AG04450 (cell line): ENCODE results near the gene KREMEN2. TPM values are rescaled to one million over a fixed set of nuclear protein-coding genes. Genes with fewer than 3 reads are reported as not detected.

Experiments used
- CTCF ChIA-PET: fragments of 300-600, 350-600 bp; formaldehyde crosslinking; extraction: SDS; loops from one replicate; lab custom pipeline; 2022; ENCODE audit warnings: antibody characterized with exemption, inconsistent platforms; lab: Charles Lee
- POLR2A ChIA-PET: fragments of 350-600 bp; formaldehyde crosslinking; extraction: SDS; loops from one replicate; lab custom pipeline; 2021; ENCODE audit warnings: antibody characterized with exemption, inconsistent platforms; lab: Yijun Ruan, JAX
- DNase-seq: peaks from one replicate; pipeline ENCODE4 v3.0.0-alpha.2; 2011; ENCODE audit warnings: low read depth, low spot score
- H3K27ac ChIP-seq: one replicate; pipeline ENCODE4 v1.5.1; 2012; ENCODE audit warnings: low read depth, low read length, control low read depth
- H3K27me3 ChIP-seq: one replicate; pipeline ENCODE4 v1.6.0; 2012; ENCODE audit warnings: low read length; ENCODE audit not compliant: control insufficient read depth, insufficient read depth
- H3K4me3 ChIP-seq: 2 replicates; pipeline ENCODE4 v1.5.1; 2011; ENCODE audit warnings: mild to moderate bottlenecking, low read depth, low read length, control low read depth
- H3K9me3 ChIP-seq: 2 replicates; pipeline ENCODE4 v1.5.1; 2012; ENCODE audit warnings: low read length; ENCODE audit not compliant: control insufficient read depth, insufficient read depth
- polyA plus RNA-seq: library from polyadenylated mRNA; depleted of rRNA; stranded (reverse); fragments of >200 nt; gene quantifications from 2 replicates; pipeline ENCODE4 v1.2.3, GENCODE V29; 2011
- TF ChIP-seq, protein P1 (sequence below): IDR thresholded peaks from 2 replicates; pipeline ENCODE4 v1.5.1; 2011; ENCODE audit warnings: low read depth, low read length, control low read depth, inconsistent platforms

The KREMEN2 gene
- polyA plus RNA-seq, 1 experiment = 0.04 TPM

DNA sequence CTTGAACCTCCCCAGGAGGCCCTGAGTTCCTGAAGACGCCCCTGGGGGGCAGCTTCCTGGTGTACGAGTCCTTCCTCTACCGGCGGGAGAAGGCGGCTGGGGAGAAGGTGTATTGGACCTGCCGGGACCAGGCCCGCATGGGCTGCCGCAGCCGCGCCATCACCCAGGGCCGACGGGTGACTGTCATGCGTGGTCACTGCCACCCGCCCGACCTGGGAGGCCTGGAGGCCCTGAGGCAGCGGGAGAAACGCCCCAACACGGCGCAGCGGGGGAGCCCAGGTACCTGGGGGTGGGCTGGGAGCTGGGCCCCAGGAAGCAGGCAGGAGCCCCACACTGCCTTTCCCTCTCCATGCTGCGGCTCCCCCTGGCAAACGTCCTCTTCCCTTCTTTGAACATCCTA is 30.4 kb upstream of the KREMEN2 start:
- POLR2A ChIA-PET = no interaction called here
- CTCF ChIA-PET = no interaction called here
- Histone ChIP-seq H3K4me3 (no peak overlapping the region), H3K9me3 (no peaks in the 10 kb centered on the region; the same call in 1 of the 2 replicates), H3K27me3 (no peaks in the 10 kb centered on the region), H3K27ac (no peak overlapping the region)
- TF ChIP-seq, protein P1, sequence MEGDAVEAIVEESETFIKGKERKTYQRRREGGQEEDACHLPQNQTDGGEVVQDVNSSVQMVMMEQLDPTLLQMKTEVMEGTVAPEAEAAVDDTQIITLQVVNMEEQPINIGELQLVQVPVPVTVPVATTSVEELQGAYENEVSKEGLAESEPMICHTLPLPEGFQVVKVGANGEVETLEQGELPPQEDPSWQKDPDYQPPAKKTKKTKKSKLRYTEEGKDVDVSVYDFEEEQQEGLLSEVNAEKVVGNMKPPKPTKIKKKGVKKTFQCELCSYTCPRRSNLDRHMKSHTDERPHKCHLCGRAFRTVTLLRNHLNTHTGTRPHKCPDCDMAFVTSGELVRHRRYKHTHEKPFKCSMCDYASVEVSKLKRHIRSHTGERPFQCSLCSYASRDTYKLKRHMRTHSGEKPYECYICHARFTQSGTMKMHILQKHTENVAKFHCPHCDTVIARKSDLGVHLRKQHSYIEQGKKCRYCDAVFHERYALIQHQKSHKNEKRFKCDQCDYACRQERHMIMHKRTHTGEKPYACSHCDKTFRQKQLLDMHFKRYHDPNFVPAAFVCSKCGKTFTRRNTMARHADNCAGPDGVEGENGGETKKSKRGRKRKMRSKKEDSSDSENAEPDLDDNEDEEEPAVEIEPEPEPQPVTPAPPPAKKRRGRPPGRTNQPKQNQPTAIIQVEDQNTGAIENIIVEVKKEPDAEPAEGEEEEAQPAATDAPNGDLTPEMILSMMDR = no peak
- no peak for DNase-seq

DNA sequence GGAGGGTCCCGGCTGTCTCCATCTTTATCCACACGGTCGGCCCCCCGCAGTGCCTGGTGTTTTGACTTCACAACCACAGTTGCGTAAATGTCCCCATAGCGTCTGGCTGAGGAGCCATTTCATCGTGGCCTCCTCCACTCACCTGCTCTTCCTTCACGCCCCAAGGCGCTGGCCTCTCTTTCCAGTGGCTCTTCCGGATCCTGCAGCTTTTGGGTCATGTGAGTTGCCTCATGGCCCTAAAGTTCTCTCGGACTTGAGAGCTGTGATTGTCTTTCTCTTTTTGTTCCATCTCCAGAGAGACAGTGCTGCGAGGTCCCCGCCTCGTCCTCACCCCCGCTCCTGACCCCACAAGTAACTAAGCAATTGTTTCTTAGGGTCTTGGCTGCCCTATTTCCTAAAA is 29.6 kb upstream of the KREMEN2 start:
- H3K4me3 ChIP-seq = no peak overlapping the region
- TF ChIP-seq, protein P1 = no peak
- ChIA-PET POLR2A (no interaction called here), CTCF (interaction anchor here (1.4 kb wide), 1 partner anchor 7 kb away, joined by 3 read pairs; no protein-coding TSS in a partner anchor)
- no peak overlapping the region for H3K27ac ChIP-seq
- no peak for DNase-seq
- H3K9me3 ChIP-seq = no peaks in the 10 kb centered on the region; the same call in 1 of the 2 replicates
- no peaks in the 10 kb centered on the region for H3K27me3 ChIP-seq

DNA sequence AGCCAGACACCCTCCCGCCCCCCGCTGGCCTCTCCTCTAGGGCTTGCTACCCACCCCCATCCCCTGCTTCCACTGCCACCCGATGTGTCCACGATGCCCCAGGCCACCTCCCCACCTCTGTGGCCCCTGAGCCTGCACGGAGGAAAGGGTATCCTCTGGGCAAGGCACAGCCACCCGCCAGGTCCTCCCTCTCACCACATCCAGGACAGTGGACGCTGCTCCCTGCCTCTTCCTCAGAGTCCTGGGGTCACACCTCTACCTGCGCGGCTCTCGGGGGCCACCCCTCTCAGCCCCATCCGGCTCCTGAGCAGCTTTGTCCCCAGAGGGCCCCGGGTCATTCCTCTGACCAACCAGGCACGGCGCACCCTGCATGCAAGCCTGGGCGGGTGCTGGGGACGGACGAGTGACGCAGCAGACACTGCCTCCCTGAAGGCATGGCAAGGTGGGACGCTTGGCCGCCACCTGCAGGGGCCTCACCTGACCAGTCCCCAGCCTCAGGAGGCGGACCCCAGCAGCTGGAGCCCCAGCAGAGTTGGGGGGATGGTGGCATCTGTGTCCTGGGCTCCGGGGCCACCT is 27.6 kb upstream of the KREMEN2 start:
- ChIA-PET POLR2A (interaction anchor here (0.7 kb wide), 1 partner anchor 97 kb away, joined by 3 read pairs; no protein-coding TSS in a partner anchor), CTCF (no interaction called here)
- Histone ChIP-seq H3K27me3 (no peaks in the 10 kb centered on the region), H3K4me3 (no peak overlapping the region), H3K27ac (no peak overlapping the region), H3K9me3 (no peaks in the 10 kb centered on the region; the same call in 1 of the 2 replicates)
- TF ChIP-seq, protein P1 = no peak
- no peak for DNase-seq

DNA sequence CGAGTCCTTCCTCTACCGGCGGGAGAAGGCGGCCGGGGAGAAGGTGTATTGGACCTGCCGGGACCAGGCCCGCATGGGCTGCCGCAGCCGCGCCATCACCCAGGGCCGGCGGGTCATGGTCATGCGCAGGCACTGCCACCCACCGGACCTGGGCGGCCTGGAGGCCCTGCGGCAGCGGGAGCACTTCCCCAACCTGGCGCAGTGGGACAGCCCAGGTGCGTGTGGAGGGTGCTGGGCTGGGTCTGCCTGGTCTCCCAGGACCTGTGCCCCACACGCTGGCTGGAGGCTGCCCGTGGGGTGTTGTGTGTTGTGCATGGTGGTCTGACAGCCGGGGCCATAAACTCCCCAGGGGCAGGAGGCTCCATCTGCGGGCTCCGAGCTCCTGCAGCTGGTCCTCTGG is 26.9 kb upstream of the KREMEN2 start:
- ChIA-PET POLR2A (no interaction called here), CTCF (no interaction called here)
- DNase-seq = no peak
- Histone ChIP-seq H3K27ac (no peak overlapping the region), H3K4me3 (no peak overlapping the region), H3K9me3 (no peaks in the 10 kb centered on the region; the same call in 1 of the 2 replicates), H3K27me3 (no peaks in the 10 kb centered on the region)
- TF ChIP-seq, protein P1 = no peak

DNA sequence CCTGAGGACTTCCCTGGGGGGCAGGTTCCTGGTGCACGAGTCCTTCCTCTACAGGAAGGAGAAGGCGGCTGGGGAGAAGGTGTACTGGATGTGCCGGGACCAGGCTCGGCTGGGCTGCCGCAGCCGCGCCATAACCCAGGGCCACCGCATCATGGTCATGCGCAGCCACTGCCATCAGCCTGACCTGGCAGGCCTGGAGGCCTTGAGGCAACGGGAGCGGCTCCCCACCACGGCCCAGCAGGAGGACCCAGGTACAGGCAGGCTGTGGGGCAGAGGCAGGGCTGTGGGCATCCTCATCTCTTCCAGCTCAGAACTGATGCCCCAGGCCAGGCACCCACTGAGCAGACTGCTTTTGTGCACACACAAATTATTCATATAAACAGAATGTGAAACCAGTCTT is 25.9 kb upstream of the KREMEN2 start:
- Histone ChIP-seq H3K27ac (no peak overlapping the region), H3K4me3 (no peak overlapping the region), H3K27me3 (no peaks in the 10 kb centered on the region), H3K9me3 (no peaks in the 10 kb centered on the region; the same call in 1 of the 2 replicates)
- ChIA-PET POLR2A (interaction anchor here (0.7 kb wide), 1 partner anchor 24 kb away, joined by 11 read pairs; no protein-coding TSS in a partner anchor), CTCF (interaction anchor here (0.6 kb wide), 1 partner anchor 18 kb away, joined by 5 read pairs; no protein-coding TSS in a partner anchor)
- TF ChIP-seq, protein P1 = no peak
- DNase-seq = no peak
